Activated CD8-positive, alpha-beta T cell treated with anti-CD3 and anti-CD28 coated beads for 36 hours (primary cell): ENCODE measurements around the gene LAMB2. TPM values are rescaled to one million over a fixed set of nuclear protein-coding genes. Genes with fewer than 3 reads are reported as not detected.

Source experiments
- ATAC-seq: fragments of 200-7000 bp; cut with Tn5 transposase; one replicate; pipeline ENCODE4 v1.10.0; 2021; ENCODE audit warnings: mild to moderate bottlenecking, moderate library complexity
- CTCF ChIA-PET: fragments of 350-600 bp; sonication (Branson Sonifier 250); formaldehyde crosslinking; loops from one replicate; lab custom pipeline; 2021; ENCODE audit warnings: antibody characterized with exemption; lab: Charles Lee
- POLR2A ChIA-PET: fragments of 350-600 bp; sonication (Branson Sonifier 250); formaldehyde crosslinking; loops from one replicate; lab custom pipeline; 2021; ENCODE audit warnings: antibody characterized with exemption; lab: Charles Lee
- DNase-seq: peaks from one replicate; pipeline ENCODE4 v3.0.0-alpha.2; 2020
- H3K27ac Mint-ChIP-seq: one replicate; pipeline ENCODE4 v1.8.0; 2021; ENCODE audit warnings: mild to moderate bottlenecking, mixed read lengths
- H3K27me3 Mint-ChIP-seq: one replicate; pipeline ENCODE4 v1.8.0; 2021; ENCODE audit warnings: mixed read lengths
- H3K36me3 Mint-ChIP-seq: one replicate; pipeline ENCODE4 v1.8.0; 2021; ENCODE audit warnings: low read depth, mixed read lengths
- H3K4me1 Mint-ChIP-seq: one replicate; pipeline ENCODE4 v1.8.0; 2021; ENCODE audit warnings: low read depth, mixed read lengths
- H3K4me3 Mint-ChIP-seq: one replicate; pipeline ENCODE4 v1.8.0; 2021; ENCODE audit warnings: mild to moderate bottlenecking, moderate library complexity, mixed read lengths
- H3K9me3 Mint-ChIP-seq: one replicate; pipeline ENCODE4 v1.8.0; 2021; ENCODE audit warnings: mixed read lengths
- intact Hi-C: fragments of 100-400 bp; cut with micrococcal nuclease; formaldehyde crosslinking; loops from one replicate; pipeline ENCODE4 v1.10.0; 2022
- total RNA-seq, 2 experiments: library from RNA; stranded (reverse); gene quantifications; one replicate each; pipeline ENCODE4 v1.2.3, GENCODE V29; 2021
- TF ChIP-seq, protein P1 (sequence below): fragments of 200-600 bp; IDR thresholded peaks from one replicate; pipeline ENCODE4 v1.8.0; 2022; ENCODE audit warnings: antibody characterized with exemption, mild to moderate bottlenecking

Gene LAMB2
- total RNA-seq, 2 experiments from 2014 or later: not detected

DNA sequence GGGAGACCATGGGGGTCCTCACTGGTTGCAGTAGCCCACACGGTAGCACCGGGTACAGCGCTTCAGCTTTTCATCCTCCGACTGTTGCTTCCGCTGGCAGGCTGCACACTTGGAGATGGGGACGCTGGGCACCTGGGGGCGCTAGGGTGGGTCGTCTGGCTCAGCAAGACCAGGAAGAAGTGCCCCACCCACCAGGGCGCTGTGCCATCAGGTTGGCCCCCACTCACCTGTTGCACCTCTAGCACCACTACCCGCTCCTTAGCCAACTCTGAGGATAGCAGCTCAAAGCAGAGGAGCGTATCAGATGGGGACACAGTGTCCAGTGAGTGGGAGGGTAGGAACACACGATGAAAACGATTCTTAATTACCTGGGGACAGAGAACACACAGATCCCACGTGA, 20.6 kb downstream of the LAMB2 start:
- POLR2A ChIA-PET: interaction anchor here (2.2 kb wide), 1 partner anchor 18 kb away, joined by 13 read pairs; the partner anchor contains the start of gene QRICH1

DNA sequence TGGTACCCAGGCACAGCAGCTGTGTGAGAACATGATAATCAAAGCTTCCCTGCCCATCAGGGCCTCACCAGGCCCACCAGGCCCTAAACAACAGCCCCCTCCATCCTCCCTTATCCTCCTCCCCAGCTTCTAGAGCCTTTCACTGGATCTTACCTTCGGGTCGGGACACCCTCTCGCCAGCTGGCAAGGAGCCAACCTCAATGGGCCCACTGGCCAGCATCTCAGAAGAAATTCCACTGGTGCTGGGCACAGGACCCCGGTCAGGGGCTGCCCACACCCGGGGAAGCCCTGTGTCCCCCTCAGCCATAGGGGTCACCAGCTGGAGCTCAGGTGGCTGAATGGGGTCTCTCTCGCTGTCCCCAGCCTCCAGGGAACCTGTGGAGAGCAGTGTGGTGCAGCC, 21.5 kb downstream of the LAMB2 start:
- Mint-ChIP-seq H3K9me3 (no peaks in the 10 kb centered on the region), H3K4me1 (no peaks in the 10 kb centered on the region), H3K27me3 (no peaks in the 10 kb centered on the region), H3K4me3 (no peak overlapping the region), H3K36me3 (peaks cover 38% of the 10 kb centered on the region), H3K27ac (no peak overlapping the region)
- POLR2A ChIA-PET: interaction anchor here (2.0 to 2.2 kb wide), 2 partner anchors 9 to 17 kb away, joined by 8 to 13 read pairs; partner anchors contain the start of genes QRICH1 and USP19
- intact Hi-C loops: no loop called here
- TF ChIP-seq, protein P1, sequence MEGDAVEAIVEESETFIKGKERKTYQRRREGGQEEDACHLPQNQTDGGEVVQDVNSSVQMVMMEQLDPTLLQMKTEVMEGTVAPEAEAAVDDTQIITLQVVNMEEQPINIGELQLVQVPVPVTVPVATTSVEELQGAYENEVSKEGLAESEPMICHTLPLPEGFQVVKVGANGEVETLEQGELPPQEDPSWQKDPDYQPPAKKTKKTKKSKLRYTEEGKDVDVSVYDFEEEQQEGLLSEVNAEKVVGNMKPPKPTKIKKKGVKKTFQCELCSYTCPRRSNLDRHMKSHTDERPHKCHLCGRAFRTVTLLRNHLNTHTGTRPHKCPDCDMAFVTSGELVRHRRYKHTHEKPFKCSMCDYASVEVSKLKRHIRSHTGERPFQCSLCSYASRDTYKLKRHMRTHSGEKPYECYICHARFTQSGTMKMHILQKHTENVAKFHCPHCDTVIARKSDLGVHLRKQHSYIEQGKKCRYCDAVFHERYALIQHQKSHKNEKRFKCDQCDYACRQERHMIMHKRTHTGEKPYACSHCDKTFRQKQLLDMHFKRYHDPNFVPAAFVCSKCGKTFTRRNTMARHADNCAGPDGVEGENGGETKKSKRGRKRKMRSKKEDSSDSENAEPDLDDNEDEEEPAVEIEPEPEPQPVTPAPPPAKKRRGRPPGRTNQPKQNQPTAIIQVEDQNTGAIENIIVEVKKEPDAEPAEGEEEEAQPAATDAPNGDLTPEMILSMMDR: no peak
- no peak for DNase-seq
- ATAC-seq: no peak
- CTCF ChIA-PET: no interaction called here

More for the DNA sequence above, 20.6 kb downstream of the LAMB2 start:
- Mint-ChIP-seq H3K9me3 (no peaks in the 10 kb centered on the region), H3K36me3 (peaks cover 41% of the 10 kb centered on the region), H3K4me1 (no peaks in the 10 kb centered on the region), H3K27ac (no peak overlapping the region), H3K27me3 (no peaks in the 10 kb centered on the region), H3K4me3 (no peak overlapping the region)
- TF ChIP-seq, protein P1: no peak
- no peak for ATAC-seq
- CTCF ChIA-PET: interaction anchor here (1.2 kb wide), 1 partner anchor 17 kb away, joined by 3 read pairs; no protein-coding TSS in a partner anchor
- intact Hi-C loops: no loop called here
- DNase-seq: no peak

DNA sequence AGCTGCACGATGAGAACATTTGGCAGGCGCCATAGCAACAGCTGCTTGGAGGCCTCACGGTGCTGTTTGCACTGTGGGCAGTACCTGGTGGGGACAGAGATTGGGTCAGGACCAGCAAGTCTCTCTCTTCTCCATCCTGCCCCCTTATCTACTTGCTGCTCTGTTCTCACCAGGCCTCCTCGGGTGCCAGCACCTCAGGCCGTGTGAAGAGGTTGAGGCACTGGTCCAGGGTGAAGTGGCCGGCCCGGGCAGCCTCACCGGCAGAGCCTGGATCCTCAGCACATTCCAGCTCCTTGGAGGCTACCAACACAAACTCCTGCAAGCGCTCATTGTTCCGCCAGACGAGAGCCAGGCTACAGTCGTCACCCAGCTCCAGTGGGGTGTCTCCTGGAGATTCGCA, 22.1 kb downstream of the LAMB2 start:
- TF ChIP-seq, protein P1: no peak
- peaks cover 2% of the 10 kb centered on the region for H3K4me1 Mint-ChIP-seq
- DNase-seq: no peak
- H3K9me3 Mint-ChIP-seq: no peaks in the 10 kb centered on the region
- H3K4me3 Mint-ChIP-seq: no peak overlapping the region
- peaks cover 34% of the 10 kb centered on the region for H3K36me3 Mint-ChIP-seq
- H3K27me3 Mint-ChIP-seq: no peaks in the 10 kb centered on the region
- ATAC-seq: no peak
- intact Hi-C loops: no loop called here
- no peak overlapping the region for H3K27ac Mint-ChIP-seq
- ChIA-PET CTCF (no interaction called here), POLR2A (interaction anchor here (2.0 to 2.2 kb wide), 2 partner anchors 10 to 17 kb away, joined by 8 to 13 read pairs; partner anchors contain the start of genes QRICH1 and USP19)

DNA sequence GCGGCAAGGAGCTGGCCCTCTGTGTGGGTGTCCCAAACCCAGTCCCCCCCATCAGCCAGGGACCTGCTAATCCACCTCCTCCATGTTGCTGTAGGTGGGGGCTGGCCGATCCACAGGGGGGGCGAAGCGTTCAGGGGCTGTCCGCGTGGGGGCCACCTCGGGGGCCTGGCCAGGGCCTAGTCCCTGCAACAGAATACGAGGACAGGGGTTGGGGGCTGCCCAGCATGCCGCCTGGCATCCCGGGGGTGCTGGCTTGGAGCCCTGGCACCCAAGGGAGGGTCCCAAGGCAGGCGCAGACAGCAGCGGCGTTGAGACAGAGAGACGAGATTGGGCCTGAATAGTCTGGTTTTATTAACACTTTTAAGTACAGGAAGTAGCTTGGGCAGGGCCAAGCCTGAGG, 24.5 kb downstream of the LAMB2 start:
- ChIA-PET CTCF (no interaction called here), POLR2A (interaction anchor here (0.8 to 3.9 kb wide), 3 partner anchors 12 to 77 kb away, joined by 3 to 24 read pairs (median 4); partner anchors contain the start of genes QRICH1 and USP19)
- Mint-ChIP-seq H3K27ac (no peak overlapping the region), H3K36me3 (peaks cover 24% of the 10 kb centered on the region), H3K4me1 (peaks cover 18% of the 10 kb centered on the region), H3K27me3 (no peaks in the 10 kb centered on the region), H3K9me3 (no peaks in the 10 kb centered on the region), H3K4me3 (no peak overlapping the region)
- DNase-seq (no peak), ATAC-seq (no peak)
- intact Hi-C loops: no loop called here
- TF ChIP-seq, protein P1: no peak
